Measurements from ENCODE around the gene CCL8.
A peak's percentile ranks its signal among the peaks of the same experiment; 100 is the strongest.

CCL8 gene
- long read RNA-seq, donor 1, result 0 reads
- long read RNA-seq, donor 2, result 0 reads
- long read RNA-seq, donor 3, result 0 reads
- long read RNA-seq, donor 4, result 0 reads
- long read RNA-seq, donor 5, result 0 reads
- long read RNA-seq, donor 6, result 0 reads
- long read RNA-seq, donor 7, result 0 reads
- long read RNA-seq, donor 8, result 0 reads

DNA sequence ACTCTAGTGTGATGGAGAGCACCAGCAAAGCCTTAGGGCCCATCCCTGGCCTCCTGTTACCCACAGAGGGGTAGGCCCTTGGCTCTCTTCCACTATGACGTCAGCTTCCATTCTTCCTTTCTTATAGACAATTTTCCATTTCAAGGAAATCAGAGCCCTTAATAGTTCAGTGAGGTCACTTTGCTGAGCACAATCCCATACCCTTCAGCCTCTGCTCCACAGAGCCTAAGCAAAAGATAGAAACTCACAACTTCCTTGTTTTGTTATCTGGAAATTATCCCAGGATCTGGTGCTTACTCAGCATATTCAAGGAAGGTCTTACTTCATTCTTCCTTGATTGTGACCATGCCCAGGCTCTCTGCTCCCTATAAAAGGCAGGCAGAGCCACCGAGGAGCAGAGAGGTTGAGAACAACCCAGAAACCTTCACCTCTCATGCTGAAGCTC, at the start of gene CCL8:
Gene CCL8, plus strand, starts transcription at position 397 of the 445 bp plus-strand sequence. CDS start 67 bp downstream, outside the sequence.
- no peak for DNase-seq

GRCh38 chr17:34269969-34270368, 49.3 kb upstream of the CCL8 start, which contains the start of gene CCL7:
TSS of gene CCL7 (plus strand) at chr17:34270221. CDS start at chr17:34270291, 70 bp downstream.
- DNase-seq, result no peak

DNA sequence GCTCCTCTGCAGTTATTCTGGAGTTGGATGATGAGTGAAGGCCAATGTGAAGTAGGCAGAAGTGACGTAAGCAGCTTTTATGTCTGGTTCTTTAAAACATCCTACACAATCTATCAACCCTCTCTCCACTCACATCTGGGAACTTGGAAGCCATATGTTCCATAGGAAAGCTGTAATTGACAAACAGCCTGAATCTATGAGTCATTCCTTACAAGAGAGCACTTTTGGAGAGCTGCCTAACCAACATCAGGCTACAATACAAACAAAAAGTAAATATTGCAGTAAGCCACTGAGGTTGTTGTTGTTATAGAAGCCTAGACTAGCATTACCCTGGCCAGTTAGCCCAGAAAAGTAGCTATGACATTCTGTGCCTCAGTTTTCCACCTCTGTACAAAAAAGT, 43.4 kb upstream of the CCL8 start:
- DNase-seq, result no peak

DNA sequence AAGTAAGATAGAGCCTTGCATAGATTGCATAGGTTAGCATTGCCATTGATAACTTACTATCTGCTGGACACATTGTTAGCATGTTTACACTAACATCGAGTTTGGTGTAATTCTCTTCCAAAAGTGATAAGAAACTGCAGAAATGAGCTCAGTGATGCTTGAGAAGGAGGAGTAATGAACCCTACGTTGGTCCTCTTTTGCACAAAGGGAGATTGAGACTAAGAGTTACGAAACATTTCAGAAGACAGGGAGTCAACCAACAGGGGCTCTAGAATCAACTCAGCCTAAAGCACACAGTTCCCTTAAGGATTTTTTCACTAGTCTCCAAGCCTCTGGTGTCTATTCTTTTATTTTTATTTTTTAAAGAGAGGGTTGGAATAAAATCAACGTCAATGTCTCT, 42.4 kb upstream of the CCL8 start:
- no peak for DNase-seq

GRCh38 chr17:34283571-34283970, 35.7 kb upstream of the CCL8 start:
- no peak for DNase-seq

- DNase-seq, result peak; percentile 21
Measured at GRCh38 chr17:34285286-34285792, 33.9 kb upstream of the CCL8 start, which contains the start of gene CCL11. TSS of gene CCL11 (plus strand) at chr17:34285742. CDS start at chr17:34285809, 67 bp downstream.

DNA sequence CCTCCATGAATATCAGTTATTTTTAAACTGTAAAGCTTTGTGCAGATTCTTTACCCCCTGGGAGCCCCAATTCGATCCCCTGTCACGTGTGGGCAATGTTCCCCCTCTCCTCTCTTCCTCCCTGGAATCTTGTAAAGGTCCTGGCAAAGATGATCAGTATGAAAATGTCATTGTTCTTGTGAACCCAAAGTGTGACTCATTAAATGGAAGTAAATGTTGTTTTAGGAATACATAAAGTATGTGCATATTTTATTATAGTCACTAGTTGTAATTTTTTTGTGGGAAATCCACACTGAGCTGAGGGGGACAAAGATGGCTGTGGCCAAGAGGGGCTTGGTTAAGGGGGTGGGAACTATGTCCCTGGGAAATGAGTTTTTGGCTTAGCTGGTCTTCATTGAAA, 31.4 kb upstream of the CCL8 start:
- DNase-seq, result no peak

DNA sequence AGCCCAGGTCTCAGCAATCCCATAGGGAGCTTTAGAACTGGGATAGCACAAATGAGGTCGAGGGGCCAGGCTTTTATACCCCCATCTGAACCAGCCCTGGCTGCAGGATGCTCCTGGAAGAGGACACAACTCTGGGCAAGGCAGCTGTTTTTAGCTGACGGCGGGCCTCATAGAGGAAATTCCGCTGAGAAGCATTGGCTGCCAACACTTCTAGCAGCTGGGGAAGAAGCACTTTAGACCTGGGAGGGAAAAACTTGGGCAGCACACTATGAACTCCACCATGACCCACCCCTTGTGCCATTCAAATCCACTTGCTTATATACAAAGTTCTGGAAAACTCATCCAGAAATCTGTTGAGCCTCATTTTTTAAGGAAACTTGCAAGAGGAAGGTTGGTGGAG, 28.6 kb upstream of the CCL8 start:
- no peak for DNase-seq

- no peak for DNase-seq
Measured at GRCh38 chr17:34291721-34292348, 27.4 kb upstream of the CCL8 start.

- no peak for DNase-seq
Measured at GRCh38 chr17:34299027-34299426, 20.2 kb upstream of the CCL8 start.

DNA sequence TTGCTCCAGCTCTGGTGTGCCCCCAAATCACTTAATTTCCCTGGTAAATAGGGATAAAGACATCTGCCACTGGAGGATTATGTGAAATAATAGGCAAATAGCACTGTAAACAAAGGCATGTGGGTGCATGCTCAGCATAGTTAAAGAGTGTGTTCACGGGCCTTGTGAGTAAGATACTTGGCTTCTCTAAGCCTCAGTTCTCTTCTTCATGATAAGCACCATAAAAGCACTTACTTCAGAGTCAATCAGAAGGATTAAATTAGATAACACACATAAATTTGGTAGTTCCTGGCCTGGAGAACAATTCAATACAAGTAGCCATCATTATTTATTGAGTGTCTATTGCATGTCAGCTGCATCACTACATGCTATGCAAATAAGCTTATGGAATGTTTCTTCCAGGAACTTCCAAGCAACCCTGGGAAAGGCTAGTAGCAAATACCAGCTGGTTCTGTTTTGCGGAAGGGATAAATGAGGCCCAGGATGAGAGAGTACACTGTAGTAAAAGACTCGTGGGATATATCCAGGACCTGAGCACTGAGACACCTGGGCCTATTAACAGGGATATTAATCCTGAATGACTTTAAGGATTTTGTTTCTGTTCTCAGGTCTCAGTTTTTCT, 19.2 kb upstream of the CCL8 start:
- no peak for DNase-seq

DNA sequence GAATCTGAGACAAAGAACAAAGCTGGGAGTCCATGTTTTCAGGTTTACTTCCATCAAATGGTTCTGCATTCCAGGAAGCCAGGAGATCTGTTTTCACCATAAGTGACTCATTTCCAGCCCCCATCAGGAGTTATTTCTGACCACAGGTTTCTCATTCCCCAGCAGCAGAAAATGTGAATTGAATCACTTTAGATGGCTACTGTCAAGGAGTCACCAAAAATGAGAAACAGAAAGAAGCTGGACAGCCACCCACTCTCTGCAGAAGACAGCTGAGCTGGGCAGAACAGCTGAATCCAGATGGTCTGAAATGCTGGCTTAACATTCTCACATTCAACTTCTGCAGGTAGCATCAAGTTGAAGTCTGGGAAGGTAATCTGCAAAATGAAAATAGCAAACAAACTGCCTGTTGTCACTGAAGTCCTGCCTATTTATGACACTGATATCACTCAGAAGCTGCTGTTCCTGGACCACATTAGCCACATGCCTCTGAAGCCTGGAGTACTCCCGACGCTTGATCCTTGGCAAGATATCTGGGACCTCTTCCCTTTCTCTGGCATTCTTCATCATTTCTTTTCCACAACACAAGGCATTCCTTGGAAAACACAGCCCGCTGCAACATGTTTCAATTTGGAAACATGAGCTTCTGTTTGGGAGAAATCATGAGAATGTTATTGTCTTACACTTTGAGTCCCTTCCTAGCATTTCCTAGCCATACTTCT, 18.4 kb upstream of the CCL8 start:
- no peak for DNase-seq

GRCh38 chr17:34301986-34302385, 17.2 kb upstream of the CCL8 start:
- DNase-seq, result no peak

DNA sequence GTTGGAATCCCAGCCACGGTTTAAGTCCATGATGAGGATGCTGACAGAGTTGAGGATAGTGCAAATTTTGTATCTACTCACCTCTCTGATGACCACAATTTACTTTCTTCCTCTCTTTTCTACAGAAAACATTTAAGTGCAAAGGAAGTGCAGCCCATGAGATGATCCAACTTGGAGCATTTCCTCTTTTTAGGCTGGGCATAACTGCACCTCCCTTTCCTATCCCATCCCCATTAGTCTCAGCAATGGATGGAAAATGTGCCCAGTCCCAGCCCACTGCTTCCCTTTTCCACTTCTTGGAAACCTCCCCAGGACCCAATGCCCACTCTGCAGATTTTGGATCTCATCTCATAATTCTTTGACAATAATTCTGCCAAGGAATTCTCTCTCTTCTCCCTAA, 16.6 kb upstream of the CCL8 start:
- no peak for DNase-seq

DNA sequence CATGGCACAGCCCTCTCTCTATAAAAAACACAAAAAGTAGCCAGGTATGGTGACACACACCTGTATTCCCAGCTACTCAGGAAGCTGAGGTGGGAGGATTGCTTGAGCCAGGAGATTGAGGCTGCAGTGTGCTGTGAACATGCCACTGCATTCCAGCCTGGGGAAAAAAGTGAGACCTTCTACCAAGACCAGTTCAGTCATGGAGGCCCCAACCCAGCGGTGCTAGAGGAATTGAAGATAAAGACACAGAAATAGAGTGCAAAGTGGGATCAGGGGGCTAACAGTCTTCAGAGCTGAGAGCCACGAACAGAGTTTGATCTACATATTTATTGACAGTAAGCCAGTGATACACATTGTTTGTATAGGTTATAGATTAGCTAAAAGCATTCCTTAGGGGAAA, 15.6 kb upstream of the CCL8 start:
- no peak for DNase-seq

DNA sequence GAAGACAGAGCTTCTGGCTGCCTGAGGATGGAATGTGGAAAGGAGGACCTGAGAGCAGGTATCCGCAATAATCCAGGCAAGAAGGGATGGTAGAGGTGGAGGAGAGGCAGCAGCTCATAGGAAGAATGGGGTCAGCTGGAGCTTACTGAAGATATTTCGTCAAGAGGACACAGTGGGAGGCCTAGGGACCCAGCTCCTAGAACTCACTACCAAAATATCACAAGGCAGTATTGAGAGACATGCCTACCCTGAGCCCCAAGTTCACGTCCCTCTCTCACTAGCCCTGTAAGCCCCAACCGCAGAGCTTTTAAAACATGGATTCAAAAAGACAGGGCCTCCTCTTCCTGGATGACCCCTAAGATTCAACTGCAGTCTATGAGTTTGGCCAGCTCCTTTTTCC, 14.2 kb upstream of the CCL8 start:
- no peak for DNase-seq

DNA sequence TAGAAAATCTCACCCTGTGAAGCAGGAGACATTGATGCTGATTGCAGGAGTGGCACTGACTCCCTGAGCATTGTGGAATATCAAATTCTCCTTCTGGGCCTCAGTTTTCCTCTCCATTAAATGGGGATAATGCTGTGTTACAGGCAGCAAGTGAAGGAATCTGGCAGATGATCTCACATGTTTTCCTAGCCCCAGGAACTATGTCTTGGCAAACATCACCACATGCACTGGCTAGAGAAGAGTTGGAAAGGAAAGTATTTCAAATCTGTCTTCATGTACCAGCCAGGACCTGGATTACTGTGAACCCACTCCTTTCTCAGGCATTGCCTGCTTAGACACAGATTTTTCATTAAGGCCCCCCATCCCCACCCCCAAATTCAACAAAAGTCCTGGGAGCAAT, 13.6 kb upstream of the CCL8 start:
- no peak for DNase-seq

- DNase-seq, result no peak
Measured at GRCh38 chr17:34306466-34306865, 12.8 kb upstream of the CCL8 start.

GRCh38 chr17:34307110-34307509, 12.1 kb upstream of the CCL8 start:
- DNase-seq, result no peak

GRCh38 chr17:34308371-34308770, 10.9 kb upstream of the CCL8 start:
- no peak for DNase-seq

DNA sequence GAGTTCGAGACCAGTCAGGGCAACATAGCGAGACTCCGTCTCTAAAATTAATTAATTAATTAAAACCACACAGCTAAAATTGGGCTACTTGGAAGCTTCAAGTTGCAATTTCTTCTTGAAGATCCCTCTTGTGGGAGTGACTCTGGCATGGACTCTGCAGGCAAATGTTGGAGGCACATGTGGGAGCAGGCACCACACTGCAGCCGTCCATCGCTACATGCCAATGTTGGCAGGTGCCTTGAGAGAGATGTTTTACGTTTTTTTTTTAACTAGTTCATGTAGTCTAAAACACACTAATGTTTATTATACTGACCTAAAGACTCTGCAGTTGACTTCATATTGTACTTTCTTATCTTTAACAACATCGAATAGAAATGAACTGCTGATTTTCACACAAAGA, 7.9 kb upstream of the CCL8 start:
- no peak for DNase-seq

- DNase-seq, result no peak
Measured at GRCh38 chr17:34312080-34312479, 7.2 kb upstream of the CCL8 start.

GRCh38 chr17:34313164-34313563, 6.1 kb upstream of the CCL8 start:
- DNase-seq, result no peak

Data from right kidney (tissue), 9 donors.